Uterus (tissue), 4 donors: ENCODE results near the gene MAPK6. TPM values are rescaled to one million over a fixed set of nuclear protein-coding genes. Genes with fewer than 3 reads are reported as not detected.
A peak's percentile ranks its signal among the peaks of the same experiment; 100 is the strongest.

Experiments used
- DNase-seq, 2 donors: peaks; one replicate each; pipeline ENCODE4 v3.0.0-alpha.2; 2019 to 2020
- H3K27ac ChIP-seq, 2 donors: fragments of 200-600 bp; sonication (generic); 1 replicate in 1 of 2; 2 replicates in 1 of 2; pipeline ENCODE4 v1.5.1; 2016 to 2018
- H3K27me3 ChIP-seq, 2 donors: fragments of 200-600 bp; sonication (generic); one replicate each; pipeline ENCODE4 v1.5.1; 2018 to 2019; ENCODE audit warnings: control low read depth in 1 of 2
- H3K36me3 ChIP-seq, 2 donors: fragments of 200-600 bp; sonication (generic); one replicate each; pipeline ENCODE4 v1.5.1; 2019; ENCODE audit warnings: control low read depth in 1 of 2
- H3K4me1 ChIP-seq, 2 donors: fragments of 200-600 bp; sonication (generic); one replicate each; pipeline ENCODE4 v1.5.1; 2018 to 2019; ENCODE audit warnings: control low read depth in 1 of 2
- H3K4me3 ChIP-seq, 2 donors: fragments of 200-600 bp; sonication (generic); 1 replicate in 1 of 2; 2 replicates in 1 of 2; pipeline ENCODE4 v1.5.1; 2018 to 2019; ENCODE audit warnings: mild to moderate bottlenecking in 1 of 2
- H3K9me3 ChIP-seq, 2 donors: fragments of 200-600 bp; sonication (generic); one replicate each; pipeline ENCODE4 v1.5.1; 2019; ENCODE audit warnings: control low read depth in 1 of 2
- POLR2A ChIP-seq, 2 donors: fragments of 450-650 bp; IDR thresholded peaks; one replicate each; pipeline ENCODE4 v1.6.1; 2016; ENCODE audit warnings: antibody characterized with exemption in 2 of 2, mild to moderate bottlenecking in 1 of 2, moderate library complexity in 1 of 2
- intact Hi-C: fragments of 100-400 bp; cut with DNase I; formaldehyde crosslinking; loops from one replicate; pipeline ENCODE4 v1.15.1; 2023; ENCODE audit warnings: low total_unique reads
- total RNA-seq, 4 donors: library from RNA; depleted of rRNA in 3 of 4; stranded (reverse); fragments of >200 nt in 3 of 4; gene quantifications; one replicate each; pipeline versions ENCODE4 v1.1.0 to v1.2.4, GENCODE V29; 2014 to 2023
- TF ChIP-seq, protein P1 (sequence below), 4 experiments: fragments of 200-600 bp in 2 of 4; fragments of 450-650 bp in 2 of 4; sonication (generic) in 2 of 4; IDR thresholded peaks; one replicate each; pipeline ENCODE4 v1.5.1; 2016 to 2019; ENCODE audit warnings: antibody characterized with exemption in 4 of 4, mild to moderate bottlenecking in 2 of 4, moderate library complexity in 1 of 4
- donor health status: DM: yes; HTN: yes; CAD: no.

Gene MAPK6
- total RNA-seq, 4 donors from 2014 or later = 11.5 to 47.1 (median 30.0) TPM

DNA sequence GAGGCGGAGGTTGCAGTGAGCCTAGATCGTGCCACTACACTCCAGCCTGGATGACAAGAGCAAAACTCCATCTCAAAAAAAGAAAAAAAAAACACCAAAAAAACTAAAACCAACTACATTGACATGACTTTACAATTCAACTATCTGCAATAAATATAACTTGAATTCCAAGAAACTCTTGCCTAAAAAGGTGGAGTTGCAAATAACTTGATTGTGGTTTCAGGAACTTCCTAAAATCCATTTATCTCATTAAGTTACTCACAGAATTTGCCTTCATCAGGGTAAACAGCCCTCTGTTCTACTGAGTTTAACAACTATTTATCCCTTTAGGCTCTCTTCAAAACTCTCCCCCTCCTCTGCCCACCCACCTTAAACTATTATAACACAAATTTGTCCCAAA is 2.7 kb upstream of the MAPK6 start:
- intact Hi-C loops = no loop called here
- Histone ChIP-seq H3K27me3 (no peaks in the 10 kb centered on the region), H3K36me3 (no peaks in the 10 kb centered on the region), H3K4me3 (no peak overlapping the region), H3K4me1 (peaks cover 0 to 5% of the 10 kb centered on the region in 2 donors), H3K27ac (no peak overlapping the region), H3K9me3 (no peaks in the 10 kb centered on the region)
- DNase-seq = no peak
- TF ChIP-seq, protein P1, sequence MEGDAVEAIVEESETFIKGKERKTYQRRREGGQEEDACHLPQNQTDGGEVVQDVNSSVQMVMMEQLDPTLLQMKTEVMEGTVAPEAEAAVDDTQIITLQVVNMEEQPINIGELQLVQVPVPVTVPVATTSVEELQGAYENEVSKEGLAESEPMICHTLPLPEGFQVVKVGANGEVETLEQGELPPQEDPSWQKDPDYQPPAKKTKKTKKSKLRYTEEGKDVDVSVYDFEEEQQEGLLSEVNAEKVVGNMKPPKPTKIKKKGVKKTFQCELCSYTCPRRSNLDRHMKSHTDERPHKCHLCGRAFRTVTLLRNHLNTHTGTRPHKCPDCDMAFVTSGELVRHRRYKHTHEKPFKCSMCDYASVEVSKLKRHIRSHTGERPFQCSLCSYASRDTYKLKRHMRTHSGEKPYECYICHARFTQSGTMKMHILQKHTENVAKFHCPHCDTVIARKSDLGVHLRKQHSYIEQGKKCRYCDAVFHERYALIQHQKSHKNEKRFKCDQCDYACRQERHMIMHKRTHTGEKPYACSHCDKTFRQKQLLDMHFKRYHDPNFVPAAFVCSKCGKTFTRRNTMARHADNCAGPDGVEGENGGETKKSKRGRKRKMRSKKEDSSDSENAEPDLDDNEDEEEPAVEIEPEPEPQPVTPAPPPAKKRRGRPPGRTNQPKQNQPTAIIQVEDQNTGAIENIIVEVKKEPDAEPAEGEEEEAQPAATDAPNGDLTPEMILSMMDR (IDR thresholded peaks at IDR 0.05) = no peak
- TF ChIP-seq POLR2A (IDR thresholded peaks at IDR 0.05) = no peak

- TF ChIP-seq, protein P1 (IDR thresholded peaks at IDR 0.05) = no peak
- TF ChIP-seq POLR2A (IDR thresholded peaks at IDR 0.05) = no peak
- Histone ChIP-seq H3K27ac (peak overlapping the region; percentile 93 to 99), H3K27me3 (no peaks in the 10 kb centered on the region), H3K36me3 (no peaks in the 10 kb centered on the region), H3K4me3 (peak overlapping the region in 1 of 2 donors; percentile 47), H3K9me3 (no peaks in the 10 kb centered on the region), H3K4me1 (peaks cover 0 to 5% of the 10 kb centered on the region in 2 donors)
- DNase-seq = no peak
- intact Hi-C loops = no loop called here
These were observed 775 bp upstream of the MAPK6 start for GRCh38 chr15:52018244-52018643.

DNA sequence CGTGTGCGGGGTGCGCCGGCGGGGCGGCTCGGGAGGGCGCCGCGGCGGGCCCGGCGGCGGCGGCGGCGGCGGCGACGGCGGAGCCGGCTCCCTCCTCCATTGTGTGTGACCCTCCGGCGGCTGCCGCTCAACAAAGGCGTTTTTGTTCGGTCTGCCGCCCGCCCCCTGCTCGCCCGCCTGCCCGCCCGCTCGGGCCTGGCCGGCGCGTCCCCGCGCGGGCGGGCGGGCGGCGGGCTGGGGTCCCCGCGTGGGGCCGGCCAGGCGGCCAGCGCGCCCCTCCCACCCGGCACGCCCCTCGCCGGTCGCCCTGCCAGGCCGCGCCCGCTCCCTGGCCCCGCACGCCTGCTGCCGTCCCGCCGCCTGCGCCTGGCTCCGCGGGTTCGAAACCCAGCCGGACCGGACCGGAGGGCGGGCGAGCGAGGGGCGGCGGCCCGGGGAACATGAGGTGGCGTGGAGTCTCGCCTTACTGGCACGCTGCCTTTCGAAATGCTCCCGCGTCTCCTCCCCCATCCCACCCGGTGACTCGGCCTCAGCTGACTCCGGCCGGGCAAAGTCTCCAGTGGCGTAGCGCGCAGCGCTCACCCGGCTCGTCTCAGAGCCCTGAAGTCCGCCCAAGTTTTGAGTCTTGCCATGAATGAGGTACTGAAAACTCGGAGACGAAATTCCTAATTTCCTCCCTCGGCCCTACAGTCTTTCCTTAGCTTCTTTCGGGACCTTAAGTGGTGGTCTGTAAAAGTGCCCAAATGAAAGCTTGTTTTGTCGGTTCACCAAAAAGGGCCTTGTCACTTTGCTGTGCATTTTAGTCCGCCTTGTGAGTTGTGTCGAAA is 588 bp downstream of the MAPK6 start:
- intact Hi-C loops = no loop called here
- Histone ChIP-seq H3K9me3 (no peaks in the 10 kb centered on the region), H3K4me3 (peak overlapping the region; percentile 47 to 63), H3K27ac (peak overlapping the region; percentile 93 to 99), H3K4me1 (peaks cover 0 to 5% of the 10 kb centered on the region in 2 donors), H3K27me3 (no peaks in the 10 kb centered on the region), H3K36me3 (no peaks in the 10 kb centered on the region)
- peak; percentile 85 to 87 for DNase-seq
- TF ChIP-seq, protein P1 (IDR thresholded peaks at IDR 0.05) = no peak
- peak; percentile 21 to 58 for TF ChIP-seq POLR2A (IDR thresholded peaks at IDR 0.05)

DNA sequence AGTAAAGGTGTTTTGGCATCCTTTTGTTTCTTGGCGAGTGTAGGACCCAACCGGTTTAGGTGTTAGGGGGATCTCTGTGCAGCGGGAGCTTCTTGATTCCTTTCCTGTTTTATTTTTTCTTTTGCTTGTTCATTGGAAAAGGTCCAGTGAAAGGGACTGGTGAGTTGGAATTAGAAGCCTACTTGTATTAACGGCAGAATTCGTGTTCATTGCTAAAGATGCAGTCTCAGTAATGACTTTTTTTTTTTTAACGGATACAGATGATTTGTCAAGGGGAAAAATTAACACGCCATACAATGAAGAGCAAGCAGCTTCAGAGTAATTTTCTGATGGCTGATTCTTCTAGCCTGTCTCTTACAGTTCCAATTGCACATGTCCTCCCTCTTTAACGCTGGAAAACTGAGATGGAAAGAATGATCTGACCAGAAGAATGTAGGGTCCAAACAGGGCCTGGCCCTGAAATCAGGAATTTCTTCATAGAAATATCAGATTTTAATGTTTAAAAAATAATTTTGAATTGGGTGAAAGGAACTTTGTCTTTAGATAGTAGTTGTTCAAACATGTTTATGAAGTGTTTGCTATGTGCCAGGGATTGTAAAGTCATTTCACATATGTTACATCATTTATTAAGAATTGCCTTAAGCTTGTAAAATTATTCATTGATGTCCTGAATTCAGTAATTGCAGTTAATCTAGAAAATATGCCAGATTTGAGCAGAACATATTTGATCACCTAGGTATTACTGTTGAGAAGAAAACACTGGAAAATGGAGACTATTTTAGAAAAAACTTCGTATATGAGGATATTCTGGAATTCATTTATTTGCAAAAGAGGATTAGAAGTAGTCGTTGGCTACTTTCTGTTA is 1.4 kb downstream of the MAPK6 start:
- Histone ChIP-seq H3K27me3 (no peaks in the 10 kb centered on the region), H3K4me3 (peak overlapping the region; percentile 47 to 63), H3K4me1 (peaks cover 0 to 5% of the 10 kb centered on the region in 2 donors), H3K9me3 (no peaks in the 10 kb centered on the region), H3K36me3 (no peaks in the 10 kb centered on the region), H3K27ac (peak overlapping the region; percentile 93 to 99)
- no peak for DNase-seq
- TF ChIP-seq POLR2A (IDR thresholded peaks at IDR 0.05) = no peak
- TF ChIP-seq, protein P1 (IDR thresholded peaks at IDR 0.05) = no peak
- intact Hi-C loops = no loop called here
